Hindlimb muscle (tissue), 1 donor: ENCODE measurements around the gene IL15RA. TPM values are rescaled to one million over a fixed set of nuclear protein-coding genes. Genes with fewer than 3 reads are reported as not detected.
"Not testable (repeated sequence)": the region's sequence is repeated elsewhere in the genome, so short reads cannot be mapped to it uniquely, and the experiment has no call there.

Experiments used
- DNase-seq: peaks from one replicate; pipeline ENCODE4 v3.0.0-alpha.2; 2013
- polyA plus RNA-seq: library from polyadenylated mRNA; unstranded; fragments of 120-200 nt; gene quantifications from one replicate; pipeline ENCODE4 v1.2.1, GENCODE V29; 2013; ENCODE audit not compliant: insufficient read length

IL15RA gene
- polyA plus RNA-seq, 1 donor, result 3.2 TPM

DNA sequence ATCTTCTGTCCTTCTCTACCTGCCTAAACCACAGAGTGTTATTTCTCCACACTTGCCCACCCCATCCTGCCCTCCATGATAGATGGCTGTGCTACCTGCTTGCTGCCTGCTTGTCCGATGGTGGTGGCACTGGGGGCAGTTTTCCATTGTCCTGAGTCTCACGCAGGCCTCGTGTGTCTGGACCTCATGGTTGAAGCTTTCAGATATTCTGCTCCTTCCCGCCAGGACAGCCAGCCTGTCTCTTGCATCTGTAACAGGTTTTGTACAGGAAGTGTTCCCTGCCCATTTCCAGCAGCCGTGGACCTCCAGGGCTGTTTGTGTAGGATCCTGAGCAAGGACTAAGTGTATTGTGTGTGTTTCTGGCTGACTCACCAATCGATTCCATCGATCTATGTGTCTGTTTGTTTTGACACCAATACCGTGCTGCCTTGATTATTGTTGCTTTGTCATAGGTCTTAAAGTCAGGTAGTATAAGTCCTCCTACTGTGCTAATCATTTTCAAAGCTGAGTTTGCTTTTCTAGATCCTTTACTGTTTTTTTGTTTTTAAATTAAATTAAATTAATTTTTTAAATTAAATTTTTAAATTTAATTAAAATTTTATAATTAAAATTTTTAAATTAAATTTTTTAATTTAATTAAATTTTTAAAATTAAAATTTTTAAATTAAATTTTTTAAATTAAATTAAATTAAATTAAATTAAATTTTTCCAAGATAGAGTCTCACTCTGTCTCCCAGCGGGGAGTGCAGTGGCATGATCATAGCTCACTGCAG lies 8.5 kb downstream of the IL15RA start:
- DNase-seq, result no peak

- no peak for DNase-seq
These were observed 9.2 kb downstream of the IL15RA start for GRCh38 chr10:5968037-5968680.

- DNase-seq, result no peak
These were observed 12.1 kb downstream of the IL15RA start for GRCh38 chr10:5965266-5965665.

GRCh38 chr10:5964736-5965135 lies 12.6 kb downstream of the IL15RA start:
- DNase-seq, result no peak

DNA sequence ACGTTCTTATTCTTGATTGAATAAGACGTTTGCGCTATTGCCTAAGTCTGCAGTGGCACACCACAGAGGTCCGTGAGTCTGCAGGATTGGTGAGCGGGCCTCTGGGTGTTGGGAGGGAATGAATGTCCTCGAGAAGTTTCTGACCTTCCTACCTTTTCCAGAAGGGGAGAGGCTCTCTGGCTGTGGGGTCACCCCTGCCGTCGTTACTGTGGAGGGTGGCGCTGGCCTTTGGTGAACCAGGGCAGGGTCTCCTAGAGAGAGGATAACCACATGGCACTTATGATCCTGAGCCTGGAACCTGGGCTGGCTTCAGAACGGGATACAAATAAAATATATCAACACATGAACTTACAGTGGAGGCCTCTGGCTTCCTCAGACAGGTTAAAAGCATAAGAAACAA lies 13.8 kb downstream of the IL15RA start:
- no peak for DNase-seq

GRCh38 chr10:5963071-5963470 lies 14.3 kb downstream of the IL15RA start:
- no peak for DNase-seq

DNA sequence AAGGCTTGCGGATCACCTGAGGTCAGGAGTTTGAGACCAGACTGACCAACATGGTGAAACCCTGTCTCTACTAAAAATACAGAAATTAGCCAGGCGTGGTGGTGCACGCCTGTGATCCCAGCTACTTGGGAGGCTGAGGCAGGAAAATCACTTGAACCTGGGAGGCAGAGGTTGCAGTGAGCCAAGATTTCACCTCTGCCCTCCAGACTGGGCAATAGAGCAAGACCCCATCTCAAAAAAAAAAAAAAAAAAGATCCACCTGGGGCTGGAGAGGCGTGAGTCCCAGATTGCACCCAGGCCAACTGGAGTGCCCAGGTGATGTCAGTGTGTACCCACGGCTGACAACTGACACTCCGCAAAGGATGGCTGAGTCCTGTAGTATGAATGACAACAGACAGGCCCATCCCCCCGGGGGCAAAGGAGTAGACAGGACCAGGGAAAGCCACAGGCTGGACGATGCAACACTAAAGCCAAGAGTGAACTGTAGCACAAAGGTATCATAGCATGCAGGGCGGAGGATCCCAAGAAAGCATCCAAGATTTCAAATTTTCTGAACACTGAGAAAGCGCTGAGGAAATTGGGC lies 14.9 kb downstream of the IL15RA start:
- not testable (repeated sequence) for DNase-seq

DNA sequence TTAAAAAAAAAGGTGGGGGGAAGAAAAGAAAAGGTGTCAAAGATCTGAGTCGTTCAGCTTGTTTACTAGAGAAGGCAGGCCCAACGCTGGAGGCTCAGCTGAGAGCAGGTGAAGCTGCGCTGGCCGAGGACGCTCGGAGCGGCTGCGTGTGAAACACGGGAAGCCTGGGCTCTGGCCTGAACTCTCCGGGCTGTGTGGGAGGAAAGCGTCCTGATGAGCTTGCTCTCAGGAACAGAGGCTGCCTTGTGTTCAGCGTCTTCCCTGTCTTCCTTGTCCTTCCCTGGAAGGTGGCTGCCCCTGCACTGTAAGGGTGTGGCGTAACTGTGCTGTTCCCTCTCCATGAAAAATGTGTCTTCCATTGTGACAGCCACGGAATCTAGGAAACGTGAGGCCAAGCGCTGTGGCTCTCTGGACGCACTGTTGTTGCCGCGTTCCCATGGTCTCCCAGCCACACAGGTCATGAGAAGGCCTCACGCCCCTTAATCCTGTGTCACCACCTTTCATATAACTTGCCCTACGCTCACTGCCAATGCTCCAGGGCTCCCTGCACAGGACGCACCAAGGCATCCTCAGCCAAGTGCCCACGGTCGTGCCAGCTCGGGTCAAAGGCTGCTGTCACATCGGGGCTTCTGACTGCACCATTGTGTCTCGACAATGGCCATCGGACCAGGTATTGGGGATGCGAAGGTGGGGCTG lies 15.8 kb downstream of the IL15RA start:
- no peak for DNase-seq

- DNase-seq, result not testable (repeated sequence)
These were observed 16.4 kb downstream of the IL15RA start for GRCh38 chr10:5960973-5961275.

DNA sequence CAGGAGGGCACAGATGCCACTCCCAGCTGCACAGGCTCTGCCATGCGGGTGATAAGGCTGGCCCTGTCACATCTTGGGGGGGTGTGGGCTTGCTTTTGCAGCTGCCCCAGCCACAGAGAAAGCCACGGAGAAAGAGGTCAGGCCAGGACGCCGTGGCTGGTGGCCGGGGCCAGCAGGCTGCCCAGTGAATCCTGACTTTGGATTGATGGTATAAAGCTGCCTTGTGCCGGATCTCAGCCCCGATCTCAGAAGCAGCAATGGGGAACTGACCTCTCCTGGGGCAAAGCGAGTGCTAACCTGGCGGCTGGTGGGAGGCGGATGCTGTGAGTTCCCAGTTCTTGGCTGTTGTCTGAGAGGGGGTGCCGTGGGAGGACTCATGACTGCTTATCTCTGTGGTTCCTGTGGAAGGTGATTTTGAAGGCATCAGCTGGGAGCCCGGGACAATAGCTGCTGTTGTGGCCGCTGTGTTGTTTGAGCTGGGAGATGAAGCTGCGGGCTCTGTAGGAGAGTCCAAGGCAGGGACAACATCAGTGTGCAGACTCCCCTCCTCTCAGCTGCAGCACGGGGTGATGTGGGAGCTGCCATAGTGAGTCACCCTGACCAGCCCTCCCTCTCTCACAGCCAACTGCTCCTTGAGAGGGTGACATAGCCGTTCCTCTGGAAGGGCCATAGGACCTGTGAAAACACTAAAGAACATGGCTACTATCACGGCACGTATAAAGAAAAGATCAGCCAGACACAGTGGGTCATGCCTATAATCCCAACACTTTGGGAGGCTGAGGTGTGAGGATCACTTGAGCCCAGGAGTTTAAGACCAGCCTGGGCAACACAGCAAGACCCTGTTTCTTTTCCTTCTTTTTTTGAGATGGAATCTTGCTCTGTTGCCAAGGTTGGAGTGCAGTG lies 17.0 kb downstream of the IL15RA start:
- DNase-seq, result no peak

GRCh38 chr10:5959581-5960069 lies 17.7 kb downstream of the IL15RA start:
- no peak for DNase-seq

- DNase-seq, result no peak
These were observed 18.2 kb downstream of the IL15RA start for GRCh38 chr10:5959142-5959541.

DNA sequence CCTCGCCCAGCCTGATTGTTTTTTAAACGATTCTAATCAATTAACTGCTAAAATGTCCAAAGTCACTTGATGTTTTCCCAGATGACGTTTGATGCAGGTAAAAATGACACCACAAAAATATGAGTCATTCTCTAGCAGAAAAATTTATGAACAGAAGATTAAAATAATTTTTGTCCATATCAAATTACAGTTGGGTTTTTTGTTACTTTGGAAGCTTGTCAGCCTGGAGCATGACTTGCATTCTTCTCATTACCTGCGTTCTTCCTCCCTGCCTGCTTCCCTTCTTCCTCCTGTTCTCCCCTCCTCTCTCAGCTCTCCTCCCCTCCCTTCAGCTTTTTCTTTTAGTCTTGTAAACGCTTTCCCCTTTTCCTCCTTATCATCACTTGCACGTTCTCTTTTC lies 18.7 kb downstream of the IL15RA start:
- DNase-seq, result no peak

DNA sequence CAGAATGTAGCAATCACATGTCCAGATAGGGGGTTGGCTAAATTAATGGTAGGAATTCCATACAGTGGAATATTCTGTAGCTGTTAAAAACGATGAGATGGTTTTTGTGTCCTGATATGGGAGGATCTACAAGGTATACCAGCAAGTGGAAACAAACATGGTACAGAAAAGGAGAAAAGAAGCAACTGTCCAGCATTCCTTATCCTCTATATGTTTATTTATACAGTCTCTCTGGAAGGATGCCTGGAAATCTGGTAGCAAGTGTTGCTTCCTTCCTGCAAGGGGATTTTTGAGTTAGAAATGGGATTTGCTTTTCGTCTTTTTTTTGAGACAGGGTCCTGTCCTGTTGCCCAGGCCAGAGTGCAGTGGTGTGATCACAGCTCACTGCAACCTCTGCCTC lies 19.3 kb downstream of the IL15RA start:
- DNase-seq, result no peak

DNA sequence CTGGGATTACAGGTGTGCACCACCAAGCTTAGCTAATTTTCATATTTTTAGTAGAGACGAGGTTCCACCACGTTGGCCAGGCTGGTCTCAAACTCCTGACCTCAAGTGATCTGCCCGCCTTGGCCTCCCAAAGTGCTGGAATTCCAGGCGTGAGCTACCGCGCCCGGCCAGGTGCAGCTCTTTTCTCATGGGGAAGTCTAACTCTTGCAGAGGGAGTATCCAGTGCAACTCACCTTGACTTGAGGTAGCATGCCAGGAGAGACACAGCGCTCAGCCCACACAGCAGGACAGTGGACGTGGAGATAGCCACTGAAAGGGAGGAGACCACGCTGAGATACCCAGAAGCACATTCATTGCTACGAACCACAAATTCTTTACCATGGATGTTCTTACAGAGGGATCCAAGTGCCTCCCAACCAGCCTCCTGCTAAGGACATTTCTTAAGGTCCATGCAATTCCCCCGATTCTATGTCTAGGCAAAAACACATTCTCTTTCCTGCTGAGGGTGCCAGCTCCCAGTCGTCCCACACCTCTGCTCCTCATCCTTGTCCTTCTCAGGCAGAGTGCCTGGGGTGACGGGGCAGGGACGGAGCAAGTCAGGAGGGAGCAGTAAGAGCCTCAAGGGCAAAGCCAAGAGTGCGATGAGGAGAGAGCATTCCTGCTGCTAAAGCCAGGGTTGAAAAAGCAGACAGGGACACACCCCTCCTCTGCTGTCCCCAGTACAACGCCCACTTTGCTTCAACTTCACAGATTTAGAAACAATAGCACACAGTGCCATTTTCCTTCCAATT lies 21.0 kb downstream of the IL15RA start:
- no peak for DNase-seq

- no peak for DNase-seq
These were observed 23.7 kb downstream of the IL15RA start for GRCh38 chr10:5953676-5954075.

DNA sequence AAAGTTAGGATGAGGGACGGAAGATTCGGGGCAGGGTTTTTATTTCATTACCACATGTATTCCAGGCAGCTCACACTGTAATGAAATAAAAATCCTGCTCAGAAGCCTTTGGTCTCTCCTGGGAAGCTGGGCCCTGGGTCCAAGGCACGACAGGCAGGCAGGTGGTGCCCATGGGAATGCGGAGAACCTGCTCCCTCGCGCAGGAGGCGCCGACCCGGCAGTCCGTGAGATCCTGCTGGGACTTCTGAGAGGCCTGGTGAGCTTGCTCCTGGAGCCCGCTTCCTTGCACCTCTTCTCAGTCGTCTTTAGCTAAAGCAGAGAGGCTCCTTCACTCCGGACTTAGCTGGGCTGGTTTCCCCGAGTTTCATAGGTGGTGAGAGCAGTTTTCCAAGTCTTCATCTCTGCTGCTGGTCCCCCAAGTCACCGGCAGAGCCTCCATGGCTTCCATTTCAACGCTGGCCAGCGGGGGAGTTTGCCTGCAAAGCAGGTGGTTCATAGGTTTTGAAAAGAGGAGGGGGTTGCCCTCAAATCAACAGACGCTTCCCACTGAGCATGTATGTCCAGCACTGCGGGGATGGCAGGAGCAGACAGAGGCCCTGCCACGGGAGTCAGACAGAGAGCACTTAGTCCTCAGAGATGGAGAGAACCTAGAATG lies 24.5 kb downstream of the IL15RA start:
- DNase-seq, result no peak

DNA sequence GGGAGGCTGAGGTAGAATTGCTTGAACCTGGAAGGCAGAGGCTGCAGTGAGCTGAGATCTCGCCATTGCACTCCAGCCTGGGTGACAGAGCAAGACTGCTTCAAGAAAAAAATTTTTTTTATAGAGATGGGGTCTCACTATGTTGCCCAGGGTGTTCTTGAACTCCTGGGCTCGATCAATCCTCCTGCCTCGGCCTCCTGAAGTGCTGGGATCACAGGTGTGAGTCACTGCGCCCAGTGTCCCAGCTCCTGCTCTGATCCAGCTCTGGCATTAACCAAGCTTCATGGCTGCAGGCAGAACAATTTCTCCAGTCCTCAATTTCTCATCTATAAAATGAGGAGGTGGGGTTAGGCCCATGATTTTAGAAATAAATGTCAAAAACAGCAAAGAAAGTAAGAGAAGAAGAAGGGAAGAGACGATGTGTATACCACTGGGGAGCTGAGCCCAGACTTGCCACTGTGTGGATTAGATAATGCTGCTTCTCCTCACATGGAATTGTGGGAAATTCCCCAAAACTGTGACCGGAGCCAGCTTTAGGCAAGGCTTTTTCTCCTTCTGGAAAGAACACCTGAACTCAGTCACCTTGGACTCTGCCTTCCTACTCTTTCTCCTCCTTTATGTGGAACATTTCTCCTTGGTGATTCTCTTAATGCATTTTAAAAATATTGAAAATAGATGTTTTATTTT lies 25.5 kb downstream of the IL15RA start:
- DNase-seq, result no peak

- no peak for DNase-seq
These were observed 26.1 kb downstream of the IL15RA start for GRCh38 chr10:5951167-5951711.
